Keratinocyte (primary cell): ENCODE data around the gene TMEM100. TPM values are rescaled to one million over a fixed set of nuclear protein-coding genes. Genes with fewer than 3 reads are reported as not detected.

ENCODE experiments used
- DNase-seq: peaks from one replicate; pipeline ENCODE4 v3.0.0-alpha.2; 2011; ENCODE audit warnings: low read depth, missing footprints, low spot score
- FAIRE-seq: peaks from 2 replicates; lab custom pipeline; 2011; peaks lifted over from hg19 to GRCh38; lab: Jason Lieb, UNC
- H2AFZ ChIP-seq: 2 replicates; pipeline ENCODE4 v1.6.0; 2012; ENCODE audit warnings: low read length, control low read depth, inconsistent platforms; ENCODE audit not compliant: control insufficient read depth
- H3K27ac ChIP-seq: 2 replicates; pipeline ENCODE4 v1.5.1; 2011; ENCODE audit warnings: low read length; ENCODE audit not compliant: control insufficient read depth, insufficient read depth
- H3K27me3 ChIP-seq: 3 replicates; pipeline ENCODE4 v1.6.0; 2011; ENCODE audit warnings: low read length; ENCODE audit not compliant: control insufficient read depth, insufficient read depth; ENCODE audit errors: extremely low read depth
- H3K36me3 ChIP-seq, 2 experiments: 2 replicates in 1 of 2; 3 replicates in 1 of 2; pipeline ENCODE4 v1.5.1; 2011; ENCODE audit warnings: low read length in 2 of 2, mild to moderate bottlenecking in 1 of 2; ENCODE audit not compliant: control insufficient read depth in 2 of 2, insufficient read depth in 2 of 2; ENCODE audit errors: extremely low read depth in 1 of 2
- H3K4me1 ChIP-seq: 3 replicates; pipeline ENCODE4 v1.5.1; 2011; ENCODE audit warnings: low read length; ENCODE audit not compliant: control insufficient read depth, insufficient read depth; ENCODE audit errors: extremely low read depth
- H3K4me2 ChIP-seq: 3 replicates; pipeline ENCODE4 v1.6.0; 2011; ENCODE audit warnings: low read depth, low read length; ENCODE audit not compliant: control insufficient read depth, insufficient read depth; ENCODE audit errors: extremely low read depth
- H3K4me3 ChIP-seq, 3 experiments: fragments of 200-600 bp in 1 of 3; sonication (generic) in 1 of 3; 2 replicates in 2 of 3; 3 replicates in 1 of 3; pipeline ENCODE4 v1.5.1; 2011 to 2016; ENCODE audit warnings: low read length in 3 of 3, mild to moderate bottlenecking in 3 of 3, control low read depth in 2 of 3, inconsistent platforms in 1 of 3, low read depth in 1 of 3, mixed read lengths in 1 of 3, mixed run types in 1 of 3, moderate library complexity in 1 of 3; ENCODE audit not compliant: control insufficient read depth in 2 of 3, insufficient read depth in 2 of 3; ENCODE audit errors: extremely low read depth in 1 of 3
- H3K79me2 ChIP-seq: 2 replicates; pipeline ENCODE4 v1.6.0; 2012; ENCODE audit warnings: low read length; ENCODE audit not compliant: control insufficient read depth, insufficient read depth
- H3K9ac ChIP-seq: 3 replicates; pipeline ENCODE4 v1.6.0; 2011; ENCODE audit warnings: low read length; ENCODE audit not compliant: control insufficient read depth, insufficient read depth; ENCODE audit errors: extremely low read depth
- H3K9me1 ChIP-seq: 3 replicates; pipeline ENCODE4 v1.6.0; 2011; ENCODE audit warnings: low read length; ENCODE audit not compliant: control insufficient read depth, insufficient read depth; ENCODE audit errors: extremely low read depth
- H3K9me3 ChIP-seq: 2 replicates; pipeline ENCODE4 v1.5.1; 2012; ENCODE audit warnings: low read depth, low read length; ENCODE audit not compliant: control insufficient read depth
- H4K20me1 ChIP-seq: 3 replicates; pipeline ENCODE4 v1.6.0; 2011; ENCODE audit warnings: low read length; ENCODE audit not compliant: control insufficient read depth, insufficient read depth; ENCODE audit errors: extremely low read depth
- EZH2 ChIP-seq: IDR thresholded peaks from one replicate; pipeline ENCODE4 v1.6.1; 2012; ENCODE audit warnings: inconsistent platforms, mild to moderate bottlenecking, low read length, moderate library complexity
- dilution Hi-C: fragments of 300-500 bp; cut with MboI; formaldehyde crosslinking; loops from one replicate; pipeline ENCODE4 v1.7.0; 2020; ENCODE audit warnings: low sequenced_read_pairs; ENCODE audit not compliant: extremely low pct_ligation_motif_present
- polyA plus RNA-seq, 5 experiments: library from polyadenylated mRNA; depleted of rRNA in 3 of 5; stranded (reverse) in 3 of 5; stranded (forward) in 1 of 5; unstranded in 1 of 5; fragments of >200 nt; gene quantifications; 1 replicate in 1 of 5; 2 replicates in 3 of 5; 3 replicates in 1 of 5; pipeline versions ENCODE4 v1.2.1 to v1.2.3, GENCODE V29; 2011 to 2012; ENCODE audit warnings: missing spikeins in 2 of 5, low read depth in 1 of 5, low replicate concordance in 1 of 5
- TF ChIP-seq, protein P1 (sequence below), 3 experiments: IDR thresholded peaks in 1 of 3; conservative IDR thresholded peaks in 1 of 3; optimal IDR thresholded peaks in 1 of 3; 2 replicates in 2 of 3; 3 replicates in 1 of 3; pipeline versions ENCODE3 to v1.5.1; 2011; ENCODE audit warnings: low read length in 3 of 3, mild to moderate bottlenecking in 3 of 3, moderate library complexity in 2 of 3, control low read depth in 1 of 3, inconsistent platforms in 1 of 3; ENCODE audit not compliant: insufficient read depth in 2 of 3; ENCODE audit errors: extremely low read depth in 1 of 3

Gene TMEM100
- polyA plus RNA-seq, 1 donor (not counting 4 experiments of a cell fraction or from before 2014, with no cell fraction given) = 0.18 TPM

DNA sequence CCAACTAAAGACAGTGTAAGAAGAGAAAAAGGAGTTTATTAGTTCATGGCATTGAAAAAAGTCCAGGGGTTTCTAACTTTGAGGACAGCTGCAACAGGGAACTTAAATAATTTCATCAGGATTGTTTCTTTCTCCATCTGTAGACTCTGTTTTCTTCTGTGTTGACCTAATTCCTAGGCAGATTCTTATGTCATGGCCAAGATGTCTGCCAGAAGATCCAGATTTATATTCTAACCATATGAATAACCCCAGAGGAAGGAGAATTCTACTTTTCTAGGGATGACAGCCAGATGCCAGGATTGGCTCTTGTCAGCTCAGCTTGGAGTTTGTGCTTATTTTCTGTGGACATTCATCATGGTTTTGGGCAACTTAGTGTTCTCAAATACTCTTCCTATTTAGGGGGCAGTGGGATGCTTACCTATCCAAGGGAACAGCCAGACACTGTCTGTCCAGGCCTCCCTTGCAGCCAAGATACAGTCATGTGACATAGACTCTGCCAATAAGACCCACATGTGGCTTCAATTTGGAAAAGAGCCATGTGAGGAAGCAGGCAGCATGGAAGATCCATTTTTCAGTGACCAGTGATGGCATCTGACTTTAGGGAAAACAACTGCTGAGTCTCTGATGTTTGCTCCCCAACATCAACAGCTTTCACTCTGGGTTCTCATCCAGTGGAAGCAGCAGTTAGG is 46.4 kb upstream of the TMEM100 start:
- DNase-seq (no peak), FAIRE-seq (no peak)
- Histone ChIP-seq H3K4me3 (no peak overlapping the region), H4K20me1 (no peaks in the 10 kb centered on the region), H3K4me1 (peaks cover 10% of the 10 kb centered on the region), H3K27me3 (no peaks in the 10 kb centered on the region), H2AFZ (no peak overlapping the region), H3K9ac (no peak overlapping the region), H3K36me3 (peaks cover 0 to 5% of the 10 kb centered on the region in 2 experiments), H3K79me2 (no peaks in the 10 kb centered on the region), H3K9me3 (no peaks in the 10 kb centered on the region), H3K4me2 (no peak overlapping the region), H3K27ac (no peak overlapping the region), H3K9me1 (no peaks in the 10 kb centered on the region)
- TF ChIP-seq EZH2 = no peak
- TF ChIP-seq, protein P1, sequence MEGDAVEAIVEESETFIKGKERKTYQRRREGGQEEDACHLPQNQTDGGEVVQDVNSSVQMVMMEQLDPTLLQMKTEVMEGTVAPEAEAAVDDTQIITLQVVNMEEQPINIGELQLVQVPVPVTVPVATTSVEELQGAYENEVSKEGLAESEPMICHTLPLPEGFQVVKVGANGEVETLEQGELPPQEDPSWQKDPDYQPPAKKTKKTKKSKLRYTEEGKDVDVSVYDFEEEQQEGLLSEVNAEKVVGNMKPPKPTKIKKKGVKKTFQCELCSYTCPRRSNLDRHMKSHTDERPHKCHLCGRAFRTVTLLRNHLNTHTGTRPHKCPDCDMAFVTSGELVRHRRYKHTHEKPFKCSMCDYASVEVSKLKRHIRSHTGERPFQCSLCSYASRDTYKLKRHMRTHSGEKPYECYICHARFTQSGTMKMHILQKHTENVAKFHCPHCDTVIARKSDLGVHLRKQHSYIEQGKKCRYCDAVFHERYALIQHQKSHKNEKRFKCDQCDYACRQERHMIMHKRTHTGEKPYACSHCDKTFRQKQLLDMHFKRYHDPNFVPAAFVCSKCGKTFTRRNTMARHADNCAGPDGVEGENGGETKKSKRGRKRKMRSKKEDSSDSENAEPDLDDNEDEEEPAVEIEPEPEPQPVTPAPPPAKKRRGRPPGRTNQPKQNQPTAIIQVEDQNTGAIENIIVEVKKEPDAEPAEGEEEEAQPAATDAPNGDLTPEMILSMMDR (optimal IDR thresholded peaks at IDR 0.05 in 1 of 3, IDR thresholded peaks at IDR 0.05 in 1 of 3, conservative IDR thresholded peaks at IDR 0.05 in 1 of 3; ENCODE audit: extremely low read depth in 1 of 3, insufficient read depth in 2 of 3, low read length in 3 of 3) = no peak
- dilution Hi-C loops = no loop called here

DNA sequence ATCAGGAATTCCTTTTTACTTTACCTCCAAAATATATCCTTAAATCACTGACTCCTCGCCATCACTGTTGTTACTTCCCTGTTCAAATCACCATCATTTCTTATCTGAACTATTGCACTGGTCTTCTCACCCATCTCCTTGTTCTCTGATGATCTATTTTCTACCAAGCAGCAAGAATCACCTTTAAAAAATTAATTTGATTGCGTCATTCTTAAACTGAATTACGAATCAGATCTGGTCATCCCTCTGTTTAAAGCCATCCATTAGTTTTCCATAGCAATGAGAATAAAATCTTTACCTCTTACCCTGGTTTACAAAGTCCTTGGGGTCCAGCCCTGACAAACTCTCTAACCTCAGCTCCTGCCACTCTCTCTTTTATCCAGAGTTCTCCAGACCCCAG is 42.8 kb upstream of the TMEM100 start:
- Histone ChIP-seq H3K27ac (no peak overlapping the region), H3K9me3 (no peaks in the 10 kb centered on the region), H2AFZ (no peak overlapping the region), H3K36me3 (no peaks in the 10 kb centered on the region), H3K4me1 (peaks cover 10% of the 10 kb centered on the region), H3K4me2 (no peak overlapping the region), H3K79me2 (no peaks in the 10 kb centered on the region), H3K9ac (no peak overlapping the region), H3K4me3 (no peak overlapping the region), H3K9me1 (no peaks in the 10 kb centered on the region), H3K27me3 (no peaks in the 10 kb centered on the region), H4K20me1 (no peaks in the 10 kb centered on the region)
- DNase-seq (no peak), FAIRE-seq (no peak)
- TF ChIP-seq EZH2 = no peak
- TF ChIP-seq, protein P1 (optimal IDR thresholded peaks at IDR 0.05 in 1 of 3, IDR thresholded peaks at IDR 0.05 in 1 of 3, conservative IDR thresholded peaks at IDR 0.05 in 1 of 3; ENCODE audit: extremely low read depth in 1 of 3, insufficient read depth in 2 of 3, low read length in 3 of 3) = no peak
- dilution Hi-C loops = no loop called here
